Kidney epithelial cell (primary cell): ENCODE results near the gene SLC8A1. TPM values are rescaled to one million over a fixed set of nuclear protein-coding genes. Genes with fewer than 3 reads are reported as not detected.

Experiments used
- DNase-seq: peaks from one replicate; pipeline ENCODE4 v3.0.0-alpha.2; 2010; ENCODE audit warnings: low read depth
- H3K27me3 ChIP-seq: 2 replicates; pipeline ENCODE4 v1.6.0; 2011; ENCODE audit warnings: low read length; ENCODE audit not compliant: control insufficient read depth, insufficient read depth
- H3K36me3 ChIP-seq: 2 replicates; pipeline ENCODE4 v1.5.1; 2011; ENCODE audit warnings: low read length; ENCODE audit not compliant: control insufficient read depth, insufficient read depth
- H3K4me3 ChIP-seq: 2 replicates; pipeline ENCODE4 v1.5.1; 2011; ENCODE audit warnings: low read depth, mild to moderate bottlenecking, control low read depth, low read length
- total RNA-seq: library from RNA; depleted of rRNA; stranded (reverse); fragments of >200 nt; gene quantifications from 2 replicates; pipeline ENCODE4 v1.2.3, GENCODE V29; 2015
- TF ChIP-seq, protein P1 (sequence below): IDR thresholded peaks from 2 replicates; pipeline ENCODE4 v1.5.1; 2011; ENCODE audit warnings: mild to moderate bottlenecking, moderate library complexity, low read length, control low read depth, inconsistent platforms; ENCODE audit not compliant: insufficient read depth, poor library complexity, severe bottlenecking

Gene SLC8A1
- total RNA-seq, 1 donor from 2014 or later: 3.2 TPM

DNA sequence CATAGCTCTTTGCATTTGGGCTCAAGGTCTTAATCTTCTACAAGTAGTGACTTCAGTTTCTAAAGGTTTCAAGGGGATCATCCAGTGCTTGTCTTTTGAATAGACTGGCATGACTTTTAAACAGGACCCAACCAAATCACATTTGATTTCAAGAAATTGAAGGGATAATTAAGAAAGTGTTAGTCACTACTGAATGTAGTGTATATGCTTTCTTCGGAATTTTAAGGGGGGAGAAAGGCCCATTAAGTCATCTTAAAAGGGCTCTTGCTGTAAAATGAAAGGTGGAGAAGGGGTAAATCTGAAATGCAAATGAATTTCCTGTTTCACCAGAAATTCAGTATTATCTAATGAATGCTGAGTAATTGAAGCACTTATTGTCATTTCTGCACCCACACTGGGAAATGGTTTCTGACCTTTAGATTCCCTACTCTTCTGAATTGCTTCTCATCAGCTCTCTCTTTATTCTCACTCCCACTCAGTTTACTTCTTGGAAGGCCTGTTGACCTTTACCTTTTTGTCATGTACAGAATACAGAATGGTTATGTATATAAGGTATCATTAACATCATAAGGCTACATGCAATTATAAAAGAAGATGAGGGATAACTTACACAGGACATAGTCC lies 241.4 kb downstream of the SLC8A1 start:
- Histone ChIP-seq H3K36me3 (no peaks in the 10 kb centered on the region), H3K27me3 (no peaks in the 10 kb centered on the region), H3K4me3 (no peak overlapping the region)
- DNase-seq: no peak
- TF ChIP-seq, protein P1, sequence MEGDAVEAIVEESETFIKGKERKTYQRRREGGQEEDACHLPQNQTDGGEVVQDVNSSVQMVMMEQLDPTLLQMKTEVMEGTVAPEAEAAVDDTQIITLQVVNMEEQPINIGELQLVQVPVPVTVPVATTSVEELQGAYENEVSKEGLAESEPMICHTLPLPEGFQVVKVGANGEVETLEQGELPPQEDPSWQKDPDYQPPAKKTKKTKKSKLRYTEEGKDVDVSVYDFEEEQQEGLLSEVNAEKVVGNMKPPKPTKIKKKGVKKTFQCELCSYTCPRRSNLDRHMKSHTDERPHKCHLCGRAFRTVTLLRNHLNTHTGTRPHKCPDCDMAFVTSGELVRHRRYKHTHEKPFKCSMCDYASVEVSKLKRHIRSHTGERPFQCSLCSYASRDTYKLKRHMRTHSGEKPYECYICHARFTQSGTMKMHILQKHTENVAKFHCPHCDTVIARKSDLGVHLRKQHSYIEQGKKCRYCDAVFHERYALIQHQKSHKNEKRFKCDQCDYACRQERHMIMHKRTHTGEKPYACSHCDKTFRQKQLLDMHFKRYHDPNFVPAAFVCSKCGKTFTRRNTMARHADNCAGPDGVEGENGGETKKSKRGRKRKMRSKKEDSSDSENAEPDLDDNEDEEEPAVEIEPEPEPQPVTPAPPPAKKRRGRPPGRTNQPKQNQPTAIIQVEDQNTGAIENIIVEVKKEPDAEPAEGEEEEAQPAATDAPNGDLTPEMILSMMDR: no peak

DNA sequence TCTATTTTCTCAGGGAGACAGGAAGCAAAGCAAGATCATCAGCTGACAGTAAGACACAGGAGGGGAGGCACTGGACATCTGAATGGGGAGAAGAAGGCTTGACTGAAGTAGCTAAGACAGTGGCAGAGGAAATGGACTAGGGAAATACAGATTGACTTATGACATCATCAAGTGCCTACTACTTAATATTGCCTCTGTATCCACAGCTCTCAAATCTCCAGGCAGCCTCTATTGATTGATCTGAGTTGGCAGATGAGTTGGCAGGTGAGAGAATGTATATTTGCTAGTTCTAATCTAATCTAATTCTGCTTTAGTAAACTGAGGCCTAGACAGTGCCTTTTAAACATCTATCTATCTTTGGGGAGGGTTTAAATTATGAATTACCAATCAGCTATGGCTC lies 242.1 kb downstream of the SLC8A1 start:
- H3K36me3 ChIP-seq: no peaks in the 10 kb centered on the region
- TF ChIP-seq, protein P1: no peak

DNA sequence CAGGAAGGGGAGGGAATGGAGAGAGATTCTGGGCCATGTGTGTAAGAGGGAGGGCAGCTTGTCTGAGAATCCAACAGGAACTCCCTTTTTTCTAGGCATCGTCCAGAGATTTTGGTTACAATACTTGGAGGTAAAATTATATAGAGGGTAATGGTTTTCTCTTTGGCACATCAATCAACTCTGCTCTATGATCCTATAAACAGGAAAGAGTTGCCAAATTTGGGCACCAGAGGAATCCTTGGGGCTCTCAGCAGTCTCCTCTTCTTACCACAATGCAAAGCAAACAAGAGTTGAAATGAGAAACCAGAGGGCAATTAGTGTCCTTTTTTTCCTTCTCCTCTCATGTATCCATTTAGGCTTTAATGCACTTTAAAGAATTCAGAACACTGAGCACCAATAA lies 243.4 kb downstream of the SLC8A1 start:
- H3K27me3 ChIP-seq: no peaks in the 10 kb centered on the region
- H3K4me3 ChIP-seq: no peak overlapping the region
- DNase-seq: no peak
- TF ChIP-seq, protein P1: no peak
- H3K36me3 ChIP-seq: no peaks in the 10 kb centered on the region

More for the DNA sequence above, 242.1 kb downstream of the SLC8A1 start:
- Histone ChIP-seq H3K27me3 (no peaks in the 10 kb centered on the region), H3K4me3 (no peak overlapping the region)
- DNase-seq: no peak

DNA sequence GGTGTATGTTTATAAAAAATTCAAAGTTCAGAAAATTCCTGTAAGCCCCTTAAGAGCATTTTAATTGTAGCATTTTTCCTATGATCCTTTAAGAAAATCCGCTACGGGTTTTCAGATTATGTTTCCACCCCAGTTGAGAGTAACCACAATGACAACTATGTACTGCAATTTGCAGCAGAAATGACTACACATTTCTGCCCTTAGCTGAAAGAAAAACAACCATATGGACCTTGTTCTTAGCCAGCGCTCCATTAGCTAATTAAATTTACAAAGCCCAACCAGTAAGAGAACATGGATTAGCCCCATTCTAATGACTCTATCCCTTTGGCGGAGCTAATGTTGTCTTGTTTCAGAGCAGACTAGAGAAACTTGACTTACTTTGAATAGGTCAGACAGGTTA lies 247.6 kb downstream of the SLC8A1 start:
- H3K36me3 ChIP-seq: no peaks in the 10 kb centered on the region
- no peak for DNase-seq
- no peaks in the 10 kb centered on the region for H3K27me3 ChIP-seq
- TF ChIP-seq, protein P1: no peak
- H3K4me3 ChIP-seq: no peak overlapping the region

DNA sequence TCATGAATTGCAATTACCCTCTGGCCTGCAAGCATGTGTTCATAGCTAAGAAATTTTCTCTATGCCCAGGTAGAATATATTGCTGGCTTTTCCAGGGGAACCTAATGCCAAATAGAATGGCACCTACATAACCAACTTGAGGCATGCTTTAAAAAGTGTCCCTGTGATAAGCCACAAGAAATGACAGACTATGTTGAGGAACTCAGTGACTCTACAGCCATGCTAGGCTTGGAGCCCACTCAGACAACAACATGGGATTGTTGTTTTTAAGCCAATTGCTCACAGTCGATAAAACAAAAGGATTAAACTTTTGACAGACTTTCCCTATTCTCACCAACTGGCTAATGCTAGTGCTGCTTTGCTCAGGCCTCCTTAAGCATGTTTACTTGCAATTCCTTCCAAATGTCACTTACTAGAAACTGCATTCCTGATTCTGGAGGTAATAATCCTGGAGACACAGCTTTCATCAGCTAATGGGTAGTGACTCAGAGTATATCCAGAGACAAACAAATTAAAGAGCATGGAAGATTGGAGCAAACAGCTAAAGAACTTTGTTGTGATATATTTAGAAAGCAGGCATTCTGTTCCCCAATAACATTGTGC lies 249.0 kb downstream of the SLC8A1 start:
- TF ChIP-seq, protein P1: no peak
- DNase-seq: no peak
- Histone ChIP-seq H3K27me3 (no peaks in the 10 kb centered on the region), H3K4me3 (no peak overlapping the region), H3K36me3 (no peaks in the 10 kb centered on the region)

DNA sequence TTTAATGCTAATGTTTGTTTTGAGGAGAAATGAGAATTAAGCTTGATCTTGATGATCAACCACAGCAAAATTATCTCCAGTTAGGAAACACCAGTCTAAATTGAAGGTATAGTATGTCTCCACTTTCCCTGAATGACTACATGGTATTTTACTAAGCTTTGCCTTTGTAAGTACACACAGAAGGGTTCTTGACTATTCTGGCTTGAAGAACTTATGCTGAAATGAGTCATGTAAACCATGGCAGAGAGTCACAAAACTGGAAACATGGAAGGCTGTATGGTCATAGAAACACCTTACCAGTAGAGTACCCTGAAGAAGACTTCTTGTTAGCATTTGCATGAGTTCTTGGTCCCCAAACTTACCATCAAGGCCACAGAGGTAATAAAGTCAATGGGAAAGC lies 250.5 kb downstream of the SLC8A1 start:
- H3K4me3 ChIP-seq: no peak overlapping the region
- no peaks in the 10 kb centered on the region for H3K27me3 ChIP-seq
- H3K36me3 ChIP-seq: no peaks in the 10 kb centered on the region
- DNase-seq: no peak
- TF ChIP-seq, protein P1: no peak
